Hepatocyte (in vitro differentiated cells): ENCODE measurements around the gene NPAS2.

Experiments
- EZH2 ChIP-seq: fragments of 200-600 bp; sonication (generic); IDR thresholded peaks from 2 replicates; pipeline ENCODE4 v1.6.1; 2016; ENCODE audit warnings: antibody characterized with exemption, mild to moderate bottlenecking, borderline replicate concordance
- EZH2phosphoT487 ChIP-seq: fragments of 200-600 bp; sonication (generic); IDR thresholded peaks from one replicate; pipeline ENCODE4 v1.6.1; 2018; ENCODE audit warnings: antibody characterized with exemption, mild to moderate bottlenecking, low read depth, moderate library complexity; ENCODE audit not compliant: unreplicated experiment, severe bottlenecking
- TF ChIP-seq, protein P1 (sequence below): fragments of 200-600 bp; sonication (generic); IDR thresholded peaks from 2 replicates; pipeline ENCODE4 v1.5.1; 2016; ENCODE audit warnings: antibody characterized with exemption, mild to moderate bottlenecking; ENCODE audit not compliant: poor library complexity

- TF ChIP-seq, protein P1, sequence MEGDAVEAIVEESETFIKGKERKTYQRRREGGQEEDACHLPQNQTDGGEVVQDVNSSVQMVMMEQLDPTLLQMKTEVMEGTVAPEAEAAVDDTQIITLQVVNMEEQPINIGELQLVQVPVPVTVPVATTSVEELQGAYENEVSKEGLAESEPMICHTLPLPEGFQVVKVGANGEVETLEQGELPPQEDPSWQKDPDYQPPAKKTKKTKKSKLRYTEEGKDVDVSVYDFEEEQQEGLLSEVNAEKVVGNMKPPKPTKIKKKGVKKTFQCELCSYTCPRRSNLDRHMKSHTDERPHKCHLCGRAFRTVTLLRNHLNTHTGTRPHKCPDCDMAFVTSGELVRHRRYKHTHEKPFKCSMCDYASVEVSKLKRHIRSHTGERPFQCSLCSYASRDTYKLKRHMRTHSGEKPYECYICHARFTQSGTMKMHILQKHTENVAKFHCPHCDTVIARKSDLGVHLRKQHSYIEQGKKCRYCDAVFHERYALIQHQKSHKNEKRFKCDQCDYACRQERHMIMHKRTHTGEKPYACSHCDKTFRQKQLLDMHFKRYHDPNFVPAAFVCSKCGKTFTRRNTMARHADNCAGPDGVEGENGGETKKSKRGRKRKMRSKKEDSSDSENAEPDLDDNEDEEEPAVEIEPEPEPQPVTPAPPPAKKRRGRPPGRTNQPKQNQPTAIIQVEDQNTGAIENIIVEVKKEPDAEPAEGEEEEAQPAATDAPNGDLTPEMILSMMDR: no peak
- TF ChIP-seq EZH2 (no peak), EZH2phosphoT487 (no peak)
Observed at GRCh38 chr2:100976645-100977391, 156.9 kb downstream of the NPAS2 start.
